Activated T-cell treated with anti-CD3 and anti-CD28 coated beads for 4 hours (primary cell): Measurements from ENCODE around the gene CDH3.

Source experiments
- DNase-seq: peaks from one replicate; pipeline ENCODE4 v3.0.0-alpha.2; 2020

CDH3 gene

DNA sequence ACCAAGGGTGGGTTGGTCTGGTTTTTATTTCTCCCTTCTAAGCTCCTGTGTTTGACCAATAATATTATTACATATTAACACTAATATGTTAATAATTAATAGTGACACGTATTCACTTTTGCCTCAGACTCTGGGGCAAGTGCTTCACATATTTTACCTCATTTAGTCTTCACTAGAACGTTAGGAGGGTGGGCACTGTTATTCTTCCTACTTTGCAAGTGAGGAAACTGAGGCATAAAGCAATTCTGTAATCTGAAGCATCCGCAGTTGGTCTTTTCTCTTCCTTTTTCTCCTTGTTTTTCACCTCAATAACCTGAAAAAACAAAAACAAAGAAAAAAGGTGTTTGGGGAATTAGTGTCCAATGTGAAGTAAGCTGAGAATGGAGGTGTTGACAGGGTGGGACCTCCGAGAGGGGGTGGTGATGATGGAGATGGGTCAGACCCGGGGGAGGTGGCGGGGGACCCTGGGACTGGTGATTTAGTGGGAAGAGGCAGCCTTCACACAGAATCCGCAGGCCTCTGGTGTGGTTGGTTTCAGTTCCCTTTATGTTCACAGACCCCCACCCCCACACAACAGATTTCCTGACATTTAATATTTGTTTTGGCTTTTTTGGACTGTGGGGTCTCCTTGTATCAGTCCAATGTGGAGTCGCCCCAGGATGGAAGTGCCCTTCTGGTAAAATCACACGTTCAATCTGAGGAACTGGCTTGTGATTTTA, 95.7 kb downstream of the CDH3 start:
- DNase-seq = no peak

DNA sequence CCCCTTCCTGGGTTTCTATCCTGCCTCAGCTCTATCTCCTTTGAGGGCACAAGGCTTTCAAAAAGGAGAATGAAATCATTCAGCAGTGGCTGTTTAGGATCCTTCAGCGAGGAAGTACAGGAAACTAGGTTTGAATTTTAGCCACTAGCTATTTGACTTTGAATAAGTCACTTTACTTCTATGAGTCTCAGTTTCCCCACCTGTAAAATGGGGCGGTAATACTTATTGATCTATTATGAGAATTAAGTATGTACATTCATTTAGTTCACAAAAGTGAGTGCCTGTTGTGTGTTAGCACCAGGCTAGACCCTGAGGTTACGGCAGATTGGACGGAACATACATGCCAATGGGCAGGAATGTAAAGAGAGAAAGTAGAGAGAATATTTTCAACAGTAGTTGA, 98.6 kb downstream of the CDH3 start:
- DNase-seq = no peak

DNA sequence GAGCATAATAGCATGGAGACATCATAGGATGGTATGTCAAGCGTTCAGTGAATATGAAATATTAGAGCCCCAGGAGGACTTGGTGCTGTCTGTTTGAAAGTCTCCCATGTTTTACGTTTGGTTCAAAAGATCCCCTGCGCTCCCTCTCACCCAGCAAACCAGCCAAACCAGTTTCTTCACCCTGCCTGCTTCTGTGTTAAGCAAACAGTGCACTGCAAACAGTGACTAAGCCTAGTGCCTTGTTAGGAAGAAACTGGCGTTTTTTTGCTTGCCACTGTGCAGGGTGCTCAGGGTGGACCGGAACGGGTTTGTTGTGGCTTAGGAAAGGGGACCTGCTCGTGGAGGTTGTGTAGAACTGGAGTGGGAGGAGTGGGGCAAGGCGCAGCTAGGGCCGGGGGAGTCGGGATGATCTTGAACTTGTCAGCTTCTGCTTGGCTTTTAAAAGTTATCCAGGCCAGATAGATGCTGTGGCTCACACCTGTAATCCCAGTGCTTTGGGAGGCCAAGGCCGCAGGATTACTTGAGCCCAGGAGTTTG, 99.7 kb downstream of the CDH3 start:
- DNase-seq = no peak

DNA sequence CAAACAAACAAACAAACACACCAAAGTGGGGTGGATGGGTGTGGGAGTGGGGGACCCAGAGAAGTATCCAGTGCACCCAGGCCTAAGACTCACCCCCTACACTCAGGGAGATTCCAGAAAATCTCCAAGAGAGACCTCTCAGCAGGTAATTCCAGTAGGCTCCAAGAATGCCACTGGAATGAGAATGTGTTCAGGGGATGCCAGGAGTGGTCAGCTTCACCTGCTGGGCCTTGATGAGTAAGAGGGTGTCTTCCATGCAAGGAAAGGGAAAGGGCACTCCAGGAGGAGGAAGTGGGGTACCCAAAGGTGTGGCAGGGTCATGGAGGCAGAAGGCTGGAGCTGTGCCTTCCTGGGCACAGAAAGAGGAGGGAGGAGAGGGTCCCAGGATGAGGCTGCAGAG, 101.8 kb downstream of the CDH3 start:
- no peak for DNase-seq

DNA sequence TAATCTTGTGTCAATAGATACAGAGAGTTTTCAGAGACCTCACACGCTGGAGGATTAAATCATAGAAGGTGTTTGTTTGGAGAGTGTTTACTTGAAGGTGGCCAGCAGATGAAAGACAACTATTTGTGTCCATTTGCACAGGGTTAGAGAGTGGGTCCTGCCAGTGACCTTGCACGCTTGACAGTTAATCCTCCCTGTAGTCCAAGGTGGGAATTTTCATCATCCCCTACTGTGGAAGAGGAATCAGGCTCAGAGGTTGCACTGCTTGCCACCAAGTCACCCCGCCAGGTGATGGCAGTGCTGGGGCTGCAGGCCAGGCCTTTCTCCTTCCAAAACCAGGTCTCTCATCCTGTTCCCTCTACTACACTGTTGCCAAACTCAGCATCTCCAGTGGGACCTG, 104.3 kb downstream of the CDH3 start:
- no peak for DNase-seq
